Fibroblast of skin of scalp (primary cell): ENCODE results near the gene GTF2F1. TPM values are rescaled to one million over a fixed set of nuclear protein-coding genes. Genes with fewer than 3 reads are reported as not detected.
"Not testable (repeated sequence)": the region's sequence is repeated elsewhere in the genome, so short reads cannot be mapped to it uniquely, and the experiment has no call there.

Experiments
- DNase-seq: peaks from one replicate; pipeline ENCODE4 v3.0.0-alpha.2; 2013
- polyA plus RNA-seq, 2 experiments: library from polyadenylated mRNA; unstranded; fragments of 120-200 nt; gene quantifications; one replicate each; pipeline ENCODE4 v1.2.1, GENCODE V29; 2013; ENCODE audit not compliant: insufficient read length in 2 of 2

Gene GTF2F1
- polyA plus RNA-seq (2013, experiment 1 of 2; ENCODE audit: insufficient read length): 69.5 TPM
- polyA plus RNA-seq (2013, experiment 2 of 2; ENCODE audit: insufficient read length): 69.3 TPM

- peak; percentile 98 for DNase-seq
Observed at GRCh38 chr19:6393074-6393982, at the start of gene GTF2F1. GTF2F1 (minus strand) TSS chr19:6393164; CDS start chr19:6392995, 169 bp downstream.

- no peak for DNase-seq
Observed at GRCh38 chr19:6442087-6442688, 49.2 kb upstream of the GTF2F1 start.

DNA sequence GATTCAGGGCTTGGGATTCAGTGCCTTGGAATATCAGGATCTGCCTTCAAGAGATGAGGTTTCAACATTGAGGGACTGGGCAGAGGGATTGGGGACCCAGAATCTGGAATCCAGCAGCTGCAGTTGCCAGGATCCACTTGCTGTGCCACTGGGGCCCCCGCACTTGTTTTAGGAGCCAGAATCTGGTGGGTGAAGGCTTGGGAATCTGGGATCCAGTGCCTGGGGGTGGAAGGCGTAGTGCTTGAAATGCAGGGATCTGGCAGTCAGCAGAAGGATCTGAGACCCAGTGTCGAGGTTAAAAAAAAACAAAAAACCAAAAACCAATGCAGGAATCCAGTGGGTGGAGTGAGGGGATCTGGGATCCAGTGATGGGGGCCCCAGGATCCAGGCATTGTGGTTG is 47.9 kb upstream of the GTF2F1 start:
- DNase-seq: no peak

DNA sequence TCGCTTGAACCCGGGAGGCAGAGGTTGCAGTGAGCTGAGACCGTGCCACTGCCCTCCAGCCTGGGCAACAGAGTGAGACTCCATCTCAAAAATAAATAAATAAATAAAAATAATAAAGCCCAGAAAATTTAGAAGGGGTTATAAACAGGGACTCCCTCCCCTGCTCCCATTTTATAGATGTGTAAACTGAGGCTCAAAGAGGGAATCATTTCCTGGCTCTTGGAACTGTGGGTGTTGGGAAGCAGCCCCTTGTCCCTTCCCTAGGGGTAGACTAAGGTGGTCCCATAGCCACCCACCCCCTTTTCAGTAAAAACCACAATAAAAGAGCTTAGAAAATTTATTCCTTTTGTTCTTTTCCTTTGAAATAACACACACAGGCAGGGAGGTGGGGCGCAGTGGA is 46.8 kb upstream of the GTF2F1 start:
- DNase-seq: no peak

GRCh38 chr19:6433663-6434062 is 40.7 kb upstream of the GTF2F1 start, which contains the start of gene SLC25A41:
SLC25A41 (minus strand) TSS chr19:6433763; CDS start chr19:6433693, 70 bp downstream.
- DNase-seq: no peak

GRCh38 chr19:6433165-6433564 is 40.2 kb upstream of the GTF2F1 start:
- no peak for DNase-seq

DNA sequence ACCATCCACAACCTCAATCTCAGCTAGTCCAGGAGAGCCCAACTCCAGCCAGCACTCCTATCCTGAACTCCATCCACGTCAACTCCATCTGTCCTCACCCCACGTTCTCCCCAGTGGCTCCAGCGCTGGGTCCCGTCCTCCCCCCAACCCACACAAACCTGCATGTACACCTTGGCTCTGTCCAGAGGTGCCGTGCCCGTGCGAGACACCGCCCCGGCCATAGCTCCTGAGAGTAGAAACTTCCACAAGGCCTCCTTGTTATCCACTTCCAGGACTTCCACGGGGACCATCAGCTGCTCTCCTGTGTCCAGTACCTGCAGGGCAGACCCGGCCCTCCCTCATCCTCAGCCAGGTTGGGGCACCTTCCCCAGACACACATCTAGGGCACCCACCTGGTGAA is 38.9 kb upstream of the GTF2F1 start:
- DNase-seq: no peak

GRCh38 chr19:6429419-6430221 is 36.7 kb upstream of the GTF2F1 start:
- no peak for DNase-seq

GRCh38 chr19:6428692-6429418 is 35.9 kb upstream of the GTF2F1 start:
- DNase-seq: not testable (repeated sequence)

- no peak for DNase-seq
Observed at GRCh38 chr19:6427131-6427530, 34.2 kb upstream of the GTF2F1 start.

- no peak for DNase-seq
Observed at GRCh38 chr19:6425732-6426620, 33.0 kb upstream of the GTF2F1 start.

DNA sequence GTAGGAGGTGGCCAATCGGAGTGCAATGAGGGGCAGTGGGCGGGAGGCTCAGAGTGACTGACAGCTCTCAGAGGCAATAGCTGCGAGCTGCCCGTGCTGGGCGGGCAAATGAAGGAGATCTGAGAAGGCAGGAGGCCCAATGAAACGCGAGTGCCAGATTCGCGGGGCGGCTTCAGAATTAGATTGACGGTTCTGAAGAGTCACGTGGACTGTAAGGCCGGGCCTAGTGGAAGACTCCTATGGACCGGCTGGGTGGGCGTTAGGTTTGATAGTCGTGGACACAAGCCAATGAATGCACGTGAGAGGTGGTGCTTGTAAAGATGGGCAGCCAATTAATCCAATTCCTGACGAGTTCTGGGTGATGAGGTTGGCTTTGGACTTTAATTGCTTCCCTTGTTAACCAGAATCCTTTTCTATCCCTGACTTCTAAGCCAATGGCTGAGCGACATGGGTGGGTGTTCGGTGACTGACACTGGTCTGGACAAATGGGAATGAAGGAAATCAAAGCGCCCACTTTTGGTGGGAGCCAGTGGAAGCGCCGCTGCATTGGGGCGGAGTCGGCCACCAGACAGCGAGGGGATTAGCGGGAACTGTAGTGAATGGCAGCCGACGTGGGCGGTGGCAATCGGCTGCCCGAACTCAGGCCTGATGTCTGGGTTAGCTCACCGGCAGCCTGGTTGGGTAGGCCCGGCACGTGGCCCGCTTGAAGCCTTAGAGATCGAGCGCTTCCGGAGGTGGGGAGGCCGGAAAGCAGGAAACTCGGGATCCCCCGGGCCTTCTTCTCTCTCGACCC is 32.2 kb upstream of the GTF2F1 start:
- peak; percentile 100 for DNase-seq

DNA sequence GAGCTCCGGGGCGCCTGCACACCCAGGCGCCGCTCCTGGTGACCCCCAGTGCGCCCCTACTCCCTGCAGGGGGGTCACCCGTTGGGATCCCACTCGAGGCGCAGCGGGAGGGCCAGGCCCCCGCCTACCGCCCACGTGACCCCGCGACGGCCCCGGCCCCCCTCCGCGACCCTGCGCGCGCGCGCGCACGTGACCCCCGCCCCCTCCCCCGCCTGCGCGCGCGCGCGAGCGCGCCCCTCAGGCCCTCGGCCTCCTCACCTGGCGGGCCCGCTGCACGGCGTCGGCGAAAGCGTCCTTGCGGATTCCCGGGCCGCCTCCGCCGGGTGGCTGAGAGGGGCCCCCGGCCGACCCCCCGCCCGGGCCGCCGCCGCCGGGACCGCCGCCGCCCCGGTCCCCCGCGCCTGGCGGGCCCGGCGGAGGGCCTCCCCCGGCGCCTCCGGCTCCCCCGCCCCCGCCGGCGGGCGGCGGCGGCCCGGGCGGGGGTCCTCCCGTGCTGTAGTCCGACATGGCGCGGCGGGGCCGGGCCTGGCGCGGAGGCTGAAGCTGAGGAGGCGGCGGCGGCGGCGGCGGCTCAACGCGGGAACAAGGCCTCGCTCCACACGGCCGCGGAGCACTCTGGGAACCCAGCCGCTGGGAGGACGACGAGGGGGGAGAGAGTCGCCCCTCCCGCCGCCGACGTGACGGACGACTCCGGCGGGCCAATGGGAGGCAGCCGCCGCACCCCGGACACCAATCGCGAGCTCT is 31.4 kb upstream of the GTF2F1 start, which contains the start of gene KHSRP:
Gene KHSRP (minus strand): TSS at position 617 of the 744 bp plus-strand sequence. CDS start 110 bp downstream, at position 507.
- peak; percentile 15 for DNase-seq

DNA sequence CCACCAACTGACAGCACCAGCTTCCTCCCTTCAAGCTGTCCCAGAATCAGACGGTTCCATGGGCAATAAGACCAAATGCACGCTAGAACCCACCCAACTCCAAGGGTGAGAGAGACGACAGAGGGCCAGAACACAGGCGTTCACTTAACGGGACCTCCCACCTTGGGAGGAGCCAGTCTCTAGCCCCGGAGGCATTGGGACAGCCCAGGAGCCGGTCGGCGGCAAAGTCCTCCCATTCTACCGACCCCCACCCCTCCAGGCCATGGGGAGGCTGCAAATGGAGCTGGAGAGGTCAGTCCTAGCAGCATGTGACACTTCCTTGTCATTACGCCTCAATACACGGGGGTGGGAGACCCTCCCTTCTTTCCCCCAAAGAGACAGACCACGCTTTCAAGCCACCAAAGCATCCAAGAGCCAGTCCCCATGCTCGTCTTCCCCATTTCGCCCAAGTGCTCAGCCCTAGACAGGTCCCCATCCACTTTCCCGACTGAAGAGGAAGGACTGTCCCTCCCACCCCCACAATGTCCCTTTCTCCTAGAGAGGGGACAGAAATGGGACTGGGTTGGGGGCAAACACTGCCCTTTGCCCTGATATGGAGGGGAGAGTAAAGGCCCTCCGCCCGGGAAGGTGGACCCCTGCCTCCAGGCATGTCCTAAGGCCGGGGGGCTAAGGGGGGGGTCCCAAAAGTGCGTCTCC is 30.7 kb upstream of the GTF2F1 start:
- peak; percentile 49 for DNase-seq

- DNase-seq: no peak
Observed at GRCh38 chr19:6421075-6422014, 28.4 kb upstream of the GTF2F1 start.

GRCh38 chr19:6418562-6418932 is 25.6 kb upstream of the GTF2F1 start:
- DNase-seq: no peak
